Aorta (tissue), 5 donors: ENCODE measurements around the gene PIK3C2B. TPM values are rescaled to one million over a fixed set of nuclear protein-coding genes. Genes with fewer than 3 reads are reported as not detected.

Experiments
- ATAC-seq: fragments of 200-7000 bp; cut with Tn5 transposase; one replicate; pipeline ENCODE4 v1.9.1; 2022; ENCODE audit warnings: moderate library complexity; ENCODE audit not compliant: low FRiP score
- DNase-seq, 2 donors: peaks; one replicate each; pipeline ENCODE4 v3.0.0-alpha.2; 2020
- H3K27ac ChIP-seq, 2 donors: one replicate each; pipeline ENCODE4 v1.5.1; 2013; ENCODE audit warnings: low read length in 2 of 2, mild to moderate bottlenecking in 2 of 2, moderate library complexity in 2 of 2, control low read depth in 1 of 2, inconsistent platforms in 1 of 2, low read depth in 1 of 2
- H3K27me3 ChIP-seq, 2 donors: one replicate each; pipeline ENCODE4 v1.6.1; 2013; ENCODE audit warnings: control low read depth in 1 of 2, low read length in 1 of 2, mild to moderate bottlenecking in 1 of 2, moderate library complexity in 1 of 2; ENCODE audit not compliant: insufficient read depth in 2 of 2, control insufficient read depth in 1 of 2
- H3K36me3 ChIP-seq, 2 donors: one replicate each; pipeline ENCODE4 v1.6.1; 2013; ENCODE audit warnings: control low read depth in 1 of 2, low read length in 1 of 2, mild to moderate bottlenecking in 1 of 2; ENCODE audit not compliant: insufficient read depth in 2 of 2, control insufficient read depth in 1 of 2
- H3K4me1 ChIP-seq, 2 donors: one replicate each; pipeline ENCODE4 v1.6.1; 2013; ENCODE audit warnings: low read length in 2 of 2, control low read depth in 1 of 2, mild to moderate bottlenecking in 1 of 2, moderate library complexity in 1 of 2; ENCODE audit not compliant: insufficient read depth in 2 of 2, control insufficient read depth in 1 of 2
- H3K4me3 ChIP-seq, 2 donors: one replicate each; pipeline ENCODE4 v1.5.1; 2013; ENCODE audit warnings: low read length in 2 of 2, control low read depth in 1 of 2, mild to moderate bottlenecking in 1 of 2
- H3K9me3 ChIP-seq: one replicate; pipeline ENCODE4 v1.6.1; 2013; ENCODE audit warnings: mild to moderate bottlenecking, low read length; ENCODE audit not compliant: control insufficient read depth
- WGBS, 2 donors: extraction: QIAGEN DNeasy Blood & Tissue Kit; methylation state at CpG; one replicate each; pipeline ENCODE4 v1.1.7; 2013; 5-methylcytosine and 5-hydroxymethylcytosine counted together
- intact Hi-C, 2 donors: fragments of 100-400 bp; cut with DNase I; formaldehyde crosslinking; loops; one replicate each; pipeline versions ENCODE4 v1.14.2 to v1.15.0; 2022
- polyA plus RNA-seq, 2 donors: library from polyadenylated mRNA; stranded (reverse); fragments of 200-250 nt; gene quantifications; one replicate each; pipeline ENCODE4 v1.2.3, GENCODE V29; 2013
- total RNA-seq, 2 donors: library from RNA; stranded (reverse); fragmentation: NEBNext Ultra II Directional; extraction: Animal tissue kit (Norgen Biotek cat#: 25700); gene quantifications; one replicate each; pipeline ENCODE4 v1.2.1, GENCODE V29; 2021
- donor health status: healthy with polysubstance abuse.
- donor health status: Bipolar disorder and iron deficiency.
- donor health status: DM: no; HTN: no; CAD: no.
- donor health status: DM: no; HTN: no; CAD: no.
- donor health status: DM: yes; HTN: yes; CAD: no.

Gene PIK3C2B
- total and polyA plus RNA-seq, 4 donors: 9.3 to 87.5 (median 26.8) TPM

GRCh38 chr1:204478172-204478899 is 16.3 kb downstream of the PIK3C2B start:
- WGBS, 2 donors: 28 to 33% methylated on average over 7 of the region's 7 CpGs
- no peak overlapping the region for H3K4me3 ChIP-seq
- H3K4me1 ChIP-seq: peaks cover 8 to 21% of the 10 kb centered on the region in 2 donors
- intact Hi-C loops: no loop called here
- no peaks in the 10 kb centered on the region for H3K36me3 ChIP-seq
- ATAC-seq: no peak
- H3K9me3 ChIP-seq: no peaks in the 10 kb centered on the region
- no peak for DNase-seq
- H3K27me3 ChIP-seq: no peaks in the 10 kb centered on the region
- H3K27ac ChIP-seq: peak overlapping the region in 1 of 2 donors; percentile 60

- Histone ChIP-seq H3K27ac (no peak overlapping the region), H3K4me1 (peaks cover 8 to 21% of the 10 kb centered on the region in 2 donors), H3K27me3 (no peaks in the 10 kb centered on the region), H3K36me3 (no peaks in the 10 kb centered on the region), H3K9me3 (no peaks in the 10 kb centered on the region), H3K4me3 (no peak overlapping the region)
- intact Hi-C loops: no loop called here
- no peak for DNase-seq
- WGBS, 2 donors: 26 to 35% methylated on average over 5 of the region's 5 CpGs
- ATAC-seq: peak; percentile 33
Observed at GRCh38 chr1:204477036-204477740, 17.4 kb downstream of the PIK3C2B start.

DNA sequence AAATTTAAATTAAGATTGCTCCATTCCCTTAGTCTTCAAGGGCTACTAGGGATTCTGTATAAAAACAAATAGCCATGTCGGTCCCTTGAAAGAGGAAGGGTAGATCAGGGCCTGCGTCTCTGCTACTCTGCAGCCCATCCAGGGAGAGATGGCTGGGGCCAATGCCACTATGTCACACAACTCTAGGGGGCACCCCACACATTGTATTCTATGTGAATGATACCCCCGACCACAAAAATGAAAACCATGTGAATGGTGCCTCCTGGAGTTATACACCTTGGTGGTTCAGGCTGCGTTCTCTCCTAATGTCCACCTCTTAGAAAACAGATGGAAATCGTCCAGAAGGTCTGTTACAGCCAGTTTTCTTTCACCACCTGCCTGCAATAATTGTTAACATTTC is 18.0 kb downstream of the PIK3C2B start:
- no peaks in the 10 kb centered on the region for H3K9me3 ChIP-seq
- H3K27me3 ChIP-seq: no peaks in the 10 kb centered on the region
- no peak overlapping the region for H3K4me3 ChIP-seq
- DNase-seq (no peak), ATAC-seq (no peak)
- H3K27ac ChIP-seq: no peak overlapping the region
- no peaks in the 10 kb centered on the region for H3K36me3 ChIP-seq
- H3K4me1 ChIP-seq: peaks cover 8 to 17% of the 10 kb centered on the region in 2 donors
- 61 to 65% methylated on average over 5 of the region's 5 CpGs for WGBS, 2 donors
- intact Hi-C loops: no loop called here

- ATAC-seq (no peak), DNase-seq (no peak)
- H3K27ac ChIP-seq: no peak overlapping the region
- intact Hi-C loops: no loop called here
- no peaks in the 10 kb centered on the region for H3K27me3 ChIP-seq
- H3K4me1 ChIP-seq: peaks cover 8 to 17% of the 10 kb centered on the region in 2 donors
- no peaks in the 10 kb centered on the region for H3K9me3 ChIP-seq
- no peak overlapping the region for H3K4me3 ChIP-seq
- 63 to 66% methylated on average over 9 of the region's 9 CpGs for WGBS, 2 donors
- no peaks in the 10 kb centered on the region for H3K36me3 ChIP-seq
Observed at GRCh38 chr1:204475656-204476432, 18.8 kb downstream of the PIK3C2B start.

GRCh38 chr1:204473400-204473965 is 21.1 kb downstream of the PIK3C2B start:
- no peak overlapping the region for H3K4me3 ChIP-seq
- WGBS, 2 donors: 24 to 44% methylated on average over 1 of the region's 1 CpG
- no peaks in the 10 kb centered on the region for H3K9me3 ChIP-seq
- no peaks in the 10 kb centered on the region for H3K27me3 ChIP-seq
- H3K36me3 ChIP-seq: no peaks in the 10 kb centered on the region
- no peak for DNase-seq
- H3K4me1 ChIP-seq: peaks cover 3 to 13% of the 10 kb centered on the region in 2 donors
- H3K27ac ChIP-seq: no peak overlapping the region
- intact Hi-C loops: no loop called here
- no peak for ATAC-seq

GRCh38 chr1:204472660-204473059 is 21.9 kb downstream of the PIK3C2B start:
- DNase-seq (no peak), ATAC-seq (no peak)
- Histone ChIP-seq H3K27ac (no peak overlapping the region), H3K27me3 (no peaks in the 10 kb centered on the region), H3K36me3 (no peaks in the 10 kb centered on the region), H3K4me1 (peaks cover 5 to 9% of the 10 kb centered on the region in 2 donors), H3K4me3 (no peak overlapping the region), H3K9me3 (no peaks in the 10 kb centered on the region)
- WGBS, 2 donors: 82 to 86% methylated on average over 2 of the region's 2 CpGs
- intact Hi-C loops: no loop called here

DNA sequence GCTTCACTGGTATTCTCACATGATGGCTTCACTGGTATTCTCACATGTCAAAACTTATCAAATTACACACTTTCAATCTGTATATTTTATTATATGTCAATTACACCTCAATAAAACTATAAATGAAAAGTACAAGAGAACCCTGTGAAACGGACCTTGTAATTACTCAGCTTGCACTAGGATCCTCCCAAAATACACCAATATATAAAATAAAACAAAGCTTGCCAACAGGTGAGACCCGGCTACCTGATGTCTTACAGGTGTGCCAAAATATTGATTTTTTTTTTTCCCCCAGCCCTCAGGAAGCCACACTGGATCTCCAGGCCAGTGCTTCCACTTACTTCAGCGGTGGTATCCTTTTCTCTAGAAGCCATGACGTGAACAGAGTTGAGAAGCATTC is 22.9 kb downstream of the PIK3C2B start:
- intact Hi-C loops: no loop called here
- Histone ChIP-seq H3K27ac (no peak overlapping the region), H3K36me3 (no peaks in the 10 kb centered on the region), H3K4me1 (peaks cover 2 to 5% of the 10 kb centered on the region in 2 donors), H3K4me3 (no peak overlapping the region), H3K9me3 (no peaks in the 10 kb centered on the region), H3K27me3 (no peaks in the 10 kb centered on the region)
- 94 to 95% methylated on average over 4 of the region's 4 CpGs for WGBS, 2 donors
- ATAC-seq (no peak), DNase-seq (no peak)

GRCh38 chr1:204469304-204469703 is 25.3 kb downstream of the PIK3C2B start:
- Histone ChIP-seq H3K4me3 (no peak overlapping the region), H3K9me3 (no peaks in the 10 kb centered on the region), H3K36me3 (no peaks in the 10 kb centered on the region), H3K27ac (no peak overlapping the region), H3K4me1 (peaks cover 5% of the 10 kb centered on the region in 2 donors), H3K27me3 (no peaks in the 10 kb centered on the region)
- no peak for DNase-seq
- intact Hi-C loops: no loop called here
- ATAC-seq: no peak
- WGBS, 2 donors: 55 to 57% methylated on average over 6 to 10 of the region's 10 CpGs
